Trophoblast cell (in vitro differentiated cells and primary cell): ENCODE results near the gene PRSS48.

Source experiments
- DNase-seq, 2 donors: peaks; one replicate each; pipeline ENCODE4 v3.0.0-alpha.2; 2016
- H2AFZ ChIP-seq: 2 replicates; pipeline ENCODE4 v1.6.1; 2013; ENCODE audit warnings: low read length, moderate library complexity, mild to moderate bottlenecking; ENCODE audit not compliant: insufficient read depth, poor library complexity
- H2AK5ac ChIP-seq: 2 replicates; pipeline ENCODE4 v1.6.1; 2013; ENCODE audit warnings: mild to moderate bottlenecking, low read length
- H2BK120ac ChIP-seq: 2 replicates; pipeline ENCODE4 v1.6.1; 2013; ENCODE audit warnings: low read length, mild to moderate bottlenecking, moderate library complexity; ENCODE audit not compliant: insufficient read depth, poor library complexity
- H2BK12ac ChIP-seq: 2 replicates; pipeline ENCODE4 v1.6.1; 2013; ENCODE audit warnings: mild to moderate bottlenecking, low read length, moderate library complexity
- H2BK5ac ChIP-seq: 2 replicates; pipeline ENCODE4 v1.6.1; 2013; ENCODE audit warnings: low read length, low read depth, moderate library complexity, mild to moderate bottlenecking; ENCODE audit not compliant: poor library complexity
- H3K14ac ChIP-seq: 2 replicates; pipeline ENCODE4 v1.6.1; 2013; ENCODE audit warnings: mild to moderate bottlenecking, low read length
- H3K18ac ChIP-seq: 2 replicates; pipeline ENCODE4 v1.6.1; 2013; ENCODE audit warnings: mild to moderate bottlenecking, low read length
- H3K23ac ChIP-seq: 2 replicates; pipeline ENCODE4 v1.6.1; 2013; ENCODE audit warnings: low read length
- H3K27ac ChIP-seq: 2 replicates; pipeline ENCODE4 v1.5.1; 2013; ENCODE audit warnings: low read depth, mild to moderate bottlenecking, inconsistent platforms, low read length, moderate library complexity
- H3K27me3 ChIP-seq: 2 replicates; pipeline ENCODE4 v1.6.1; 2013; ENCODE audit warnings: inconsistent platforms, mild to moderate bottlenecking, low read length, moderate library complexity; ENCODE audit not compliant: insufficient read depth
- H3K36me3 ChIP-seq, 2 experiments: 1 replicate in 1 of 2; 2 replicates in 1 of 2; pipeline ENCODE4 v1.6.1; 2013; ENCODE audit warnings: low read length in 2 of 2, mild to moderate bottlenecking in 2 of 2, moderate library complexity in 1 of 2; ENCODE audit not compliant: insufficient read depth in 2 of 2, control insufficient read depth in 1 of 2
- H3K4ac ChIP-seq: 2 replicates; pipeline ENCODE4 v1.6.1; 2013; ENCODE audit warnings: low read depth, mild to moderate bottlenecking, low read length, moderate library complexity
- H3K4me1 ChIP-seq, 2 experiments: 1 replicate in 1 of 2; 2 replicates in 1 of 2; pipeline ENCODE4 v1.6.1; 2013; ENCODE audit warnings: low read length in 2 of 2, mild to moderate bottlenecking in 2 of 2, moderate library complexity in 1 of 2; ENCODE audit not compliant: insufficient read depth in 2 of 2, control insufficient read depth in 1 of 2
- H3K4me2 ChIP-seq: 2 replicates; pipeline ENCODE4 v1.6.1; 2013; ENCODE audit warnings: inconsistent platforms, mild to moderate bottlenecking, low read length, moderate library complexity
- H3K4me3 ChIP-seq: 2 replicates; pipeline ENCODE4 v1.5.1; 2013; ENCODE audit warnings: mild to moderate bottlenecking, low read depth, low read length, inconsistent platforms
- H3K79me1 ChIP-seq: one replicate; pipeline ENCODE4 v1.6.1; 2013; ENCODE audit warnings: low read length
- H3K79me2 ChIP-seq: 2 replicates; pipeline ENCODE4 v1.6.1; 2013; ENCODE audit warnings: low read length, mild to moderate bottlenecking; ENCODE audit not compliant: control insufficient read depth, insufficient read depth, poor library complexity
- H3K9ac ChIP-seq: 2 replicates; pipeline ENCODE4 v1.6.1; 2013; ENCODE audit warnings: mild to moderate bottlenecking, low read length
- H3K9me3 ChIP-seq: 2 replicates; pipeline ENCODE4 v1.6.1; 2013; ENCODE audit warnings: low read depth, mild to moderate bottlenecking, control low read depth, inconsistent platforms, low read length; ENCODE audit not compliant: insufficient read depth
- H4K12ac ChIP-seq: 2 replicates; pipeline ENCODE4 v1.6.1; 2013; ENCODE audit warnings: low read depth, mild to moderate bottlenecking, low read length, moderate library complexity
- H4K8ac ChIP-seq: 2 replicates; pipeline ENCODE4 v1.6.1; 2013; ENCODE audit warnings: low read depth, mild to moderate bottlenecking, low read length, moderate library complexity
- H4K91ac ChIP-seq: one replicate; pipeline ENCODE4 v1.6.1; 2013; ENCODE audit warnings: low read depth, mild to moderate bottlenecking, low read length, moderate library complexity
- WGBS: extraction: QIAGEN DNeasy Blood & Tissue Kit; methylation state at CpG from one replicate; pipeline ENCODE4 v1.1.7; 2013; ENCODE audit warnings: missing lambda C conversion rate; ENCODE audit not compliant: insufficient read length, insufficient coverage; ENCODE audit errors: extremely low coverage; 5-methylcytosine and 5-hydroxymethylcytosine counted together

The PRSS48 gene

GRCh38 chr4:151259752-151260151, 17.2 kb upstream of the PRSS48 start:
- Histone ChIP-seq H3K36me3 (no peaks in the 10 kb centered on the region), H3K79me2 (peaks cover 1% of the 10 kb centered on the region), H3K18ac (no peak overlapping the region), H4K91ac (no peak overlapping the region), H3K14ac (no peak overlapping the region), H3K27ac (no peak overlapping the region), H2AFZ (no peak overlapping the region), H3K9me3 (no peaks in the 10 kb centered on the region), H4K12ac (no peak overlapping the region), H3K27me3 (no peaks in the 10 kb centered on the region), H3K4ac (no peak overlapping the region), H3K23ac (no peak overlapping the region), H2AK5ac (no peak overlapping the region), H3K4me2 (no peak overlapping the region), H2BK5ac (no peak overlapping the region), H4K8ac (no peak overlapping the region), H3K79me1 (no peaks in the 10 kb centered on the region), H3K4me3 (no peak overlapping the region), H2BK12ac (no peak overlapping the region), H3K9ac (no peak overlapping the region), H3K4me1 (peaks cover 3% of the 10 kb centered on the region in 2 experiments), H2BK120ac (no peak overlapping the region)
- WGBS = no CpG with 5 or more reads among the region's 1 CpG
- DNase-seq = no peak

- H4K8ac ChIP-seq = no peak overlapping the region
- H4K12ac ChIP-seq = no peak overlapping the region
- H3K9me3 ChIP-seq = no peaks in the 10 kb centered on the region
- H2BK120ac ChIP-seq = no peak overlapping the region
- DNase-seq = no peak
- no peak overlapping the region for H3K4me2 ChIP-seq
- no peaks in the 10 kb centered on the region for H3K27me3 ChIP-seq
- no peak overlapping the region for H3K4ac ChIP-seq
- H2BK5ac ChIP-seq = no peak overlapping the region
- no CpG with 5 or more reads among the region's 2 CpGs for WGBS
- H3K36me3 ChIP-seq = no peaks in the 10 kb centered on the region
- no peak overlapping the region for H2AK5ac ChIP-seq
- H3K4me1 ChIP-seq = peaks cover 3% of the 10 kb centered on the region in 2 experiments
- H3K18ac ChIP-seq = no peak overlapping the region
- H3K14ac ChIP-seq = no peak overlapping the region
- no peak overlapping the region for H2BK12ac ChIP-seq
- H3K79me1 ChIP-seq = no peaks in the 10 kb centered on the region
- H4K91ac ChIP-seq = no peak overlapping the region
- H3K4me3 ChIP-seq = no peak overlapping the region
- H3K23ac ChIP-seq = no peak overlapping the region
- no peak overlapping the region for H3K27ac ChIP-seq
- H2AFZ ChIP-seq = no peak overlapping the region
- H3K9ac ChIP-seq = no peak overlapping the region
- peaks cover 1% of the 10 kb centered on the region for H3K79me2 ChIP-seq
These were observed 16.4 kb upstream of the PRSS48 start for GRCh38 chr4:151260526-151260925.

GRCh38 chr4:151263455-151263854, 13.5 kb upstream of the PRSS48 start:
- Histone ChIP-seq H3K4me1 (peaks cover 3% of the 10 kb centered on the region in 2 experiments), H3K4ac (no peak overlapping the region), H3K27ac (no peak overlapping the region), H3K79me1 (no peaks in the 10 kb centered on the region), H4K8ac (no peak overlapping the region), H3K18ac (no peak overlapping the region), H3K27me3 (no peaks in the 10 kb centered on the region), H3K4me2 (no peak overlapping the region), H2BK12ac (no peak overlapping the region), H3K14ac (no peak overlapping the region), H3K9me3 (no peaks in the 10 kb centered on the region), H3K79me2 (no peaks in the 10 kb centered on the region), H2BK120ac (no peak overlapping the region), H2BK5ac (no peak overlapping the region), H4K91ac (no peak overlapping the region), H3K36me3 (no peaks in the 10 kb centered on the region), H3K4me3 (no peak overlapping the region), H2AK5ac (no peak overlapping the region), H4K12ac (no peak overlapping the region), H3K9ac (no peak overlapping the region), H3K23ac (no peak overlapping the region), H2AFZ (no peak overlapping the region)
- no peak for DNase-seq
- whole genome bisulfite sequencing = no CpG with 5 or more reads among the region's 2 CpGs

- peak; percentile 18 to 80 for DNase-seq
These were observed 10.5 kb upstream of the PRSS48 start for GRCh38 chr4:151266497-151266896.

More at GRCh38 chr4:151266497-151266896, 10.5 kb upstream of the PRSS48 start:
- no peak overlapping the region for H3K23ac ChIP-seq
- no peak overlapping the region for H2BK5ac ChIP-seq
- H3K79me1 ChIP-seq = no peaks in the 10 kb centered on the region
- no peaks in the 10 kb centered on the region for H3K36me3 ChIP-seq
- H3K9me3 ChIP-seq = no peaks in the 10 kb centered on the region
- H3K4ac ChIP-seq = no peak overlapping the region
- no peak overlapping the region for H4K91ac ChIP-seq
- no peak overlapping the region for H3K18ac ChIP-seq
- no peak overlapping the region for H3K4me3 ChIP-seq
- no peaks in the 10 kb centered on the region for H3K79me2 ChIP-seq
- H2AFZ ChIP-seq = no peak overlapping the region
- H4K8ac ChIP-seq = no peak overlapping the region
- H2BK12ac ChIP-seq = no peak overlapping the region
- H4K12ac ChIP-seq = no peak overlapping the region
- no peak overlapping the region for H2AK5ac ChIP-seq
- peaks cover 3% of the 10 kb centered on the region in 2 experiments for H3K4me1 ChIP-seq
- H3K9ac ChIP-seq = no peak overlapping the region
- H3K27ac ChIP-seq = no peak overlapping the region
- H3K4me2 ChIP-seq = no peak overlapping the region
- H3K27me3 ChIP-seq = no peaks in the 10 kb centered on the region
- no peak overlapping the region for H2BK120ac ChIP-seq
- no peak overlapping the region for H3K14ac ChIP-seq
- no CpG with 5 or more reads among the region's 1 CpG for WGBS
